T-helper 2 cell treated with Interferon-gamma antibody and Interleukin-4, amounts not matched to agents 100 ng/mL and 5 ng/mL, for 36 hours (primary cell): ENCODE results near the gene APOE. TPM values are rescaled to one million over a fixed set of nuclear protein-coding genes. Genes with fewer than 3 reads are reported as not detected.
"Not testable (repeated sequence)": the region's sequence is repeated elsewhere in the genome, so short reads cannot be mapped to it uniquely, and the experiment has no call there.

Source experiments
- intact Hi-C: fragments of 100-400 bp; cut with micrococcal nuclease; formaldehyde crosslinking; loops from one replicate; pipeline ENCODE4 v1.15.1; 2023
- total RNA-seq: library from RNA; stranded (reverse); gene quantifications from 2 replicates; pipeline ENCODE4 v1.2.3, GENCODE V29; 2022

APOE gene
- total RNA-seq, 1 donor from 2014 or later: 0.95 TPM

DNA sequence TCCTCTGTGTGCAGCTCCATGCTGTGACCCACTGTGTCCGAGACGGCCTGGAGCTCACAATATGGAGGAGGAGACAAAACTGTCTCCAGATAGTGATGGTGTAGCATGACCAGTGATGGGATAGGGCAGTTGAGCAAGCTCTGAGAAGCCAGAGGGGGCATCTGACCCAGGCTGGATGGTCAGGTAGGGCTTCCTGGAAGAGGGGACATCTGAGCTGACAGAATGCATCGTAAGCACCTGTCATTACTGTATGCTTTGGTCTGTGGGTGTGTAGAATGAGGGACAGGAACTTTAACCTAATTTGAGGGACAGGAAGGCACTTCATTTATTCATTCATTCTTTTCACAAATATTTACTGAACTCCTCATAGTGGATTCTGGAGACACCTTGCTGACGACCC lies 21.0 kb upstream of the APOE start:
- intact Hi-C loops: no loop called here

DNA sequence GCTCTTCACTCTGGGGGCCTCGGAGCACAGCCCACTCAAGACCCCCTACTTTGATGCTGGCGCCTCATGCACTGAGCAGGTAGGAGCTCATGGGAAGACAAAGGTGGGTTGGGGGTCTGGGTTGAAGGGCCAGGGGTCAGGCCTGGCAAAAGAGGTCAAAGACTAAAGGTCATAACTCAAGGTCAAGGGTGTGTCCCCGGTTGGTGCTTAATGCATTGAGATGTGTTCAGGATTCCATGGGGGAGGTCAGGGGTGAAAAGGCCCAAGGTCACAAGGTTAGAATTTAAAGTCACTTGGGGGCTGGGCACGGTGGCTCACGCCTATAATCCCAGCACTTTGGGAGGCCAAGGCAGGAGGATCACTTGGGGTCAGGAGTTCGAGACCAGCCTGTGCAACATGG lies 19.5 kb upstream of the APOE start:
- intact Hi-C loops: no loop called here

DNA sequence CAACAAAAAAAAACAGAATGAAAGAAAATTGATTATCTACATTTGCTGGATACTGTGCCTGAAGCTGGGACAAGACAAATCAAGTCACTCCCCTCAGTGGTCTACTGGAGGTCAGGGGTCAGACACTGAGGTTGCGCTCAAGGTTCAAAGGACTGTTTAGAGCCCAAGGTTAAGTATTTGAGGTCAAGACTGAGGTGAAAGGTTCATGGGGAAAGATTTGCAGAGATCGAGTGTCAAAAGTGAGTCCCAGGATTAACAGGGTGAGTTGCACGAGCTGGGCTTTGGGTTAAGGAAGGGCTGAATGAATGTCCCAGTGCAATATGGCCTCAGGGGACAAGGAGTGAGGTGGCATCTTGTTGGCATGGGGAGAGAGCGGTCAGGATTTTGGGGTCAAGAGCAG lies 17.9 kb upstream of the APOE start:
- intact Hi-C loops: no loop called here

DNA sequence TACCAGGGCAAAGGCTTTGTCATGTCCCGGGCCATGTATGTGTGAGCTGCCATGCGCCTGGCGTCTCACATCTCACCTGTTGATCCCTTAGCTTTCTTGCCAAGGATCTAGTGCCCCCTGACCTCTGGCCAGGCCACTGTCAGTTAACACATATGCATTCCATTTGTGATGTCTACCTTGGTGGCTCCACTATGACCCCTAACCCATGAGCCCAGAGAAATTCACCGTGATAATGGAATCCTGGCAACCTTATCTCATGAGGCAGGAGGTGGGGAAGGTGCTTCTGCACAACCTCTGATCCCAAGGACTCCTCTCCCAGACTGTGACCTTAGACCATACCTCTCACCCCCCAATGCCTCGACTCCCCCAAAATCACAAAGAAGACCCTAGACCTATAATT lies 17.3 kb upstream of the APOE start:
- intact Hi-C loops: not testable (repeated sequence)

DNA sequence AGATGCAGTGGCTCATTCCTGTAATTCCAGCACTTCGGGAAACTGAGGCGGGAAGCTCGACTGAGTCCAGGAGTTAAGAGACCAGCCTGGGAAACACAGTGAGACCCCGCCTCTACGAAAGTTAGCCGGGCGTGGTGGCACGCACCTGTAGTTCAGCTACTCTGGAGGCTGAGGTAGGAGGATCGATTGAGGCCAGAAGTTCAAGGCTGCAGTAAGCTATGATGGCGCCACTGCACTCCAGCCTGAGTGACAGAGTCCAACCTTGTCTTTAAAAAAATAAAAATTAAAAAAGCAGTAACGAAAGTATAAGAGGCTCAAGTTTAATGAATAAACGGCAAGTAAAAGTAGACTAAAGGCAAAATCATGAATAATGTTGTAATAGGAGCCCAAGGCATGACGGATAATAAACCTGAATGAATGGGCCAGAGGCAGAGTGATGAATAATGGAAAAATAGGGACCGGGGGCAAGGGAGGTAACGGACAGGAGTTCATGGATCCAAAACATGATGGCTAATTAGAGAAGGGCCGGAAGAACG lies 15.7 kb upstream of the APOE start:
- intact Hi-C loops: loop anchor here (1.0 to 10.0 kb wide), 8 partner anchors 43 to 1135 kb away; partner anchors contain the start of genes BLOC1S3, CLASRP, CLPTM1 and NECTIN2

DNA sequence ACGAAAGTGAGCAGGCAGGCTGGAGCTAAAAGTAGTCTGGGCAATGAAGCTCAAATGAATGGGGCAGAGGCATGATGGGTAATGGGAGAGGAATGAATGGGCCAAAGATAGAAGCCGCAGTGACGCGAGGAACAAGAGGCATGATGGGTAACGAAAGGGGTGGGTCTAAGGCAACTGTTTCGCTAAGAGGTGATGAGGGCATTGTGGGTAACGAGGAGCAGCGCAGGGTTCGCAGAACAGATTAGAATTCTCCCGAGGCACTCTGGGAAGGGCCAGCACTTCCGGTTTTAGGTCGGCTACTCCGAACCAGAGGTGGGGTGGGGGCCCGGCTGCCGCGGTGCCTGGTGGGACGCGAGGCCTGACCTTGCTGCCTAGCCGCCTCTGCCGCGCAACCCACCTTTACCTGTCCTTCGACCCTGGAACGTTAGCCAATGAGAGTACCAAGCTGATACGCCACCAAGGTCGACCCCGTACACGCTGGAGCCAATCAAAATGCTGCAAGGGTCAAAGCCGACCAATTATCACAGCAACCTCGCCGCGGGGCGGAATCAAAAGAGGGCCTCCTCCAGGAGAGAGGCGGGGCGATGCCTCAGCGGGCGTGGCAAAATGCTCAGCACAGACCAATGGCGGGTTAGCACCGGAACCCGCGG lies 15.1 kb upstream of the APOE start:
- intact Hi-C loops: loop anchor here (1.0 to 10.0 kb wide), 8 partner anchors 44 to 1136 kb away; partner anchors contain the start of genes BLOC1S3, CLASRP, CLPTM1 and NECTIN2

DNA sequence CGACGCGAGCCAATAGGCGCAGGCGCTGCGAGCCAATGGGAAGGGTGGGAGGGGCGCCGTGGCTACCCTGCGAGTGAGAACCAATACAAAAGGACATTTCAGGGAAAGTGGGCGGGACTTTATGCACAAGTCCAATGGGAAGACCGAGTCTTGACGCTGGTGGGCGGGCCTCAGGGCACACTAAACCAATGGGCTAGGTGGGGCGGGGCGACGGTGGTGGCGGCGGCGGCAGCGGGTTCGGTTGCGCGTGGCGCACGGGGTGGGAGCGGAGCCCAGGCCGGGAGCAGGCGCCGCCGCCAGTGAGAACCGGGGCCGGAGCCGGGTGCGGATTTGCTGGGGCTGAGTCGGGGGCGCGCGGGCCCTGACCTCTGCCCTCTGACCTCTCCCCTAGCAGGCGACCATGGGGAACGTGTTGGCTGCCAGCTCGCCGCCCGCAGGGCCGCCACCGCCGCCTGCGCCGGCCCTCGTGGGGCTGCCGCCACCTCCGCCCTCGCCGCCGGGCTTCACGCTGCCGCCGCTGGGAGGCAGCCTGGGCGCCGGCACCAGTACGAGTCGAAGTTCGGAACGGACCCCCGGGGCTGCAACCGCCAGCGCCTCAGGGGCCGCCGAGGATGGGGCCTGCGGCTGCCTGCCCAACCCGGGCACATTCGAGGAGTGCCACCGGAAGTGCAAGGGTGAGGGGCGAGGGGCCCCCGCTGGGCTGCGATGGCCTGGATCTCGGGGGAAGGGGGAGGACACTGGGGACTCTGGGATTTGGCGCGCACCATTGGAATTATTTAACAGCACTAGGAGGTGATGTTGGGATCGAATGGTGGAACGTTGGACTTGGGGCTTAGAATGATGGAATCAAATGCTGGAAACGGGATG lies 14.3 kb upstream of the APOE start, which contains the start of gene TOMM40:
TSS of gene TOMM40 (plus strand) at position 239 of the 867 bp plus-strand sequence. CDS start at position 401, 162 bp downstream.
- intact Hi-C loops: loop anchor here (2.0 to 10.0 kb wide), 3 partner anchors 44 to 1136 kb away; partner anchors contain the start of genes NECTIN2, PPP1R37 and SMG9

DNA sequence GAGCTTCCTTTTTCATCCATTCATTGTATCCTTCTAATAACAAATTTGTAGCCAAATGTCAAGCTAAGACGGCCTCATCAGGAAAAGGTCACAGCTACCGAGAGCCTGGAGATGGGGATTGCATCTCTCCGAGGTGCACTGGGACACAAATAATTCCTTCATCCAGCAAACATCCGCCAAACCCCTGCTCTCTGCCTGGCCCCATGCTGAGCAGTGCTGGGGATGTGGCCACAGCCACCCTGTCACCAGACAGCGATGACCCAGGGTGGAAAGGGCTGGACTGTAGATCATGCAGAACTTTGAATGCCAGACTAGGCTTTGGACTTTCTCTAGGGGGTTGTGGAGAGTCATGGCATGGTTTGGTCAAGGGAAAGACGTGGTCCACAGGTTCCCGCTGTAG lies 12.7 kb upstream of the APOE start:
- intact Hi-C loops: loop anchor here (10.0 kb wide), 2 partner anchors 202 to 1138 kb away; partner anchors contain the start of genes PPP1R37 and SMG9

DNA sequence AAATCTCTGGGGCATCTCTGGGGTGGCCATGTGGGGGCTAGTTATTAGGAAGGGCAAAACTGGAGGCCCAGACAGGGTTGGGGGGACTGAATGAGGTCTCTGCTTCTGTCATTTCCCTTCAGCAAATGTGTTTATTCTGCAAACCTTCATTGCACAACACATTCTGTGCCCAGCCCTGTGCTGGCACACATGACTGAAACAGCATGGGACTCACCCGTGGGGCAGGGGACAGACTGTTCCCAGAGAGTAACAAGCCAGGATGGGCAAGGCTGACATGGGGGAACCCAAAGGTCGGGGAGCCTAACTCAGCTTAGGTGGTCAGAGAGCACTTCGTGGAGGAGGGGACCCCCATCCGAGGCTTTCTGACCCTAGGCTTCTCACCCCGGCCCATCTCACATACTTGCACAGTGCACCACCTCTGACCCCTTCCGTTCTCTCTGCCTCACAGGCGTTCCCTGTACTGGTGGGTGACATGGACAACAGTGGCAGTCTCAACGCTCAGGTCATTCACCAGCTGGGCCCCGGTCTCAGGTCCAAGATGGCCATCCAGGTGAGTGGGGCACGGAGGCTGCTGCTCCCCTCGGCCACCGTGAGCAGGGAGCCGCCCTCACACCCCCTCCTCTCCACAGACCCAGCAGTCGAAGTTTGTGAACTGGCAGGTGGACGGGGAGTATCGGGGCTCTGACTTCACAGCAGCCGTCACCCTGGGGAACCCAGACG lies 12.1 kb upstream of the APOE start:
- intact Hi-C loops: loop anchor here (10.0 kb wide), 2 partner anchors 201 to 1139 kb away; partner anchors contain the start of genes PPP1R37 and SMG9

DNA sequence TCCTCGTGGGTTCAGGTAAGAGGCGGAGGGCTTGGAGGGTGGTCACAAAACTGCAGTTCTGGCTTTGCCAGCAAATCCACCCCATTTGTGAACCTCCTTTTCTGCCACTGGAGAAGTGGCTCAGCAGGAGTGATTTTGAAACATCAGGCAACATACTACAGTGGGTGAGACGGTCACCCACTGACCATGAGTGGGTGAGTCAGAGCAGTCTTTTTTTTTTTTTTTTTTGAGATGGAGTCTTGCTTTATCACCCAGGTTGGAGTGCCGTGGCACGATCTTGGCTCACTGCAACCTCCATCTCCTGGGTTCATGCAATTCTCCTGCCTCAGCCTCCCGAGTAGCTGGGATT lies 11.6 kb upstream of the APOE start:
- intact Hi-C loops: loop anchor here (10.0 kb wide), 2 partner anchors 201 to 1139 kb away; partner anchors contain the start of genes PPP1R37 and SMG9

DNA sequence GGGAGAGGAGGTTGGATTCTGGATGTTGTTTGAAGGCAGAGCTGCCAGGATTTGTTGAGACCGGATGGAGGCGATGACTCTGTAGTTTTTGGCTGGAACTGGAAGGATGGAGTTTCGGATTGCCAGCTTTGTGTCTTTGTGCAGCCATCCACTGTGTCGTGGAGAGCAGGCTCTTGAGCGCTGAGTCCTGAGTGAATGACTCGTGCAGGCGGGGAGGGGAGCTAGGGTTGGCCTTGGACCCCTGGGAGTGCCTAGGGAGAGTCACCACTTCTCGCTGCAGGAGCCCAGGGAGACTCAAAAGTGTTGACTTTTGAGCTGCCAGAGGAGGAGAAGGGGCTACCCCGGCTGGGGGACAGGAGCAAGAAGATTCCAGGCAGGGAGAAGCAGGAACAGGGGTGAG lies 10.7 kb upstream of the APOE start:
- intact Hi-C loops: loop anchor here (10.0 kb wide), 2 partner anchors 200 to 1140 kb away; partner anchors contain the start of genes PPP1R37 and SMG9

DNA sequence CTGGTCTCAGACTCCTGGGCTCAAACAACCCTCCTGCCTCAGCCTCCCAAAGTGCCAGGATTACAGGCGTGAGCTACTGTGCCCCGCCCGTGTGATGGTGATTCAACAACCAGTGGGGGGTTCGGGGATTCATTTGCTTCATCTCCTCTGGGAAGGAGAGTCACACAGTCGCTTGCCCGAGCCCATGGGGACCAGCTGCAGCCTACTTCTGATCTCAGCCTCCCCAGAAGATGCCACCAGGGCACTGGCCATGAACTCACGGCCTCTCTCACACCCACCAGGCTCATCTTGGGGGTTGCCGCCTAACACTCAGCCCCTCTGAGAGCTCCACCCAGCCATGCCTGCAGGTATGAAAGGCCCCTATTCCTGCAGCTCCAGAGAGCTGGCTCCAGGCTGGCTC lies 7.8 kb upstream of the APOE start:
- intact Hi-C loops: loop anchor here (10.0 kb wide), 2 partner anchors 197 to 1143 kb away; partner anchors contain the start of genes PPP1R37 and SMG9

DNA sequence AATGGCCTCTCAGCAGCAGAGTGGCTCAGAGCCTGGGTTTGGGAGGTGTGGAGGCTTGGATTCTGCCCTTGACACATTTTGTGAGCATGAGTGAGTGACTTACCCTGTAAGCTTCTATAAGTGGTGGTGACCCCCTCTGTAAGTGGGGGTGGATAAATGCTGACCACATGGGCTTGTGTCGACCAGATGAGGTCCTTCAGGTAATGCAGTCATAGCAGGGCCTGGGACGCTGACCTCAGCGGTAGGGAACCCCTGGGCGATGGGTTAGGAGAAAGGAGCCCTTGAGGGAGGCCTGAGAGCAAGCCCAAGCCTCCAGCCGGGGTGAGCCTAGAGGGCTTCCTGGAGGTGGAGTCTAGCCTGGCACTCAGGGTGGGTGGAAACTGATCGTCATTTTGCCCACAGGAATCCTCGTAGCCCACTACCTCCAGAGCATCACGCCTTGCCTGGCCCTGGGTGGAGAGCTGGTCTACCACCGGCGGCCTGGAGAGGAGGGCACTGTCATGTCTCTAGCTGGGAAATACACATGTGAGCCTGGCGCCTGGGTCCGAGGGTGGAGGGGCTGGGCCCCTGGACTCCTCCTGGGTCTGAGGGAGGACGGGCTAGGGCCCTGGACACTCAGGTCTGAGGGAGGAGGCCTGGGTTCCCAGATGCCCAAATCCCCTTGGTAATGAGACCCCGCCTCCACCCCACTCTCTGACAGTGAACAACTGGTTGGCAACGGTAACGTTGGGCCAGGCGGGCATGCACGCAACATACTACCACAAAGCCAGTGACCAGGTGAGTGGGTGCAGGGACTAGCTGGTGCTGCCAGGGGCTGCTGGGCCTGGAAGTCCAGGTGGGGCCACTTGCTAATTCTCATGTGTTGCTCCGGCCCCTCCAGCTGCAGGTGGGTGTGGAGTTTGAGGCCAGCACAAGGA lies 5.0 kb upstream of the APOE start:
- intact Hi-C loops: no loop called here

DNA sequence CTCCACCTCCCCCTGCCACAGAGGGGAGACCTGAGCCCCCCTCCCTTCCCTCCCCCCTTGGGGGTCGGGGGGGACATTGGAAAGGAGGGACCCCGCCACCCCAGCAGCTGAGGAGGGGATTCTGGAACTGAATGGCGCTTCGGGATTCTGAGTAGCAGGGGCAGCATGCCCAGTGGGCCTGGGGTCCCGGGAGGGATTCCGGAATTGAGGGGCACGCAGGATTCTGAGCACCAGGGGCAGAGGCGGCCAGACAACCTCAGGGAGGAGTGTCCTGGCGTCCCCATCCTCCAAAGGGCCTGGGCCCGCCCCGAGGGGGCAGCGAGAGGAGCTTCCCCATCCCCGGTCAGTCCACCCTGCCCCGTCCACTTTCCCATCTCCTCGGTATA lies 2.4 kb upstream of the APOE start:
- intact Hi-C loops: loop anchor here (1.0 kb wide), 1 partner anchor 48 kb away; no protein-coding TSS in a partner anchor

DNA sequence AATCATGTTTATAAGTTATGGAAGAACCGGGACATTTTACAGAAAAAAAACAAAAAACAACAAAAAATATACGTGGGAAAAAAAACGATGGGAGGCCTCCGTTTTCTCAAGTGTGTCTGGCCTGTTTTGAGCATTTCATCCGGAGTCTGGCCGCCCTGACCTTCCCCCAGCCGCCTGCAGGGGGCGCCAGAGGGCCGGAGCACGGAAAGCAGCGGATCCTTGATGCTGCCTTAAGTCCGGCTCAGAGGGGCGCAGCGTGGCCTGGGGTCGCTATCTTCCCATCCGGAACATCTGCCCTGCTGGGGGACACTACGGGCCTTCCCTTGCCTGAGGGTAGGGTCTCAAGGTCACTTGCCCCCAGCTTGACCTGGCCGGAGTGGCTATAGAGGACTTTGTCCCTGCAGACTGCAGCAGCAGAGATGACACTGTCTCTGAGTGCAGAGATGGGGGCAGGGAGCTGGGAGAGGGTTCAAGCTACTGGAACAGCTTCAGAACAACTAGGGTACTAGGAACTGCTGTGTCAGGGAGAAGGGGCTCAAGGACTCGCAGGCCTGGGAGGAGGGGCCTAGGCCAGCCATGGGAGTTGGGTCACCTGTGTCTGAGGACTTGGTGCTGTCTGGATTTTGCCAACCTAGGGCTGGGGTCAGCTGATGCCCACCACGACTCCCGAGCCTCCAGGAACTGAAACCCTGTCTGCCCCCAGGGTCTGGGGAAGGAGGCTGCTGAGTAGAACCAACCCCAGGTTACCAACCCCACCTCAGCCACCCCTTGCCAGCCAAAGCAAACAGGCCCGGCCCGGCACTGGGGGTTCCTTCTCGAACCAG lies 1.8 kb upstream of the APOE start:
- intact Hi-C loops: loop anchor here (1.0 kb wide), 1 partner anchor 47 kb away; no protein-coding TSS in a partner anchor

DNA sequence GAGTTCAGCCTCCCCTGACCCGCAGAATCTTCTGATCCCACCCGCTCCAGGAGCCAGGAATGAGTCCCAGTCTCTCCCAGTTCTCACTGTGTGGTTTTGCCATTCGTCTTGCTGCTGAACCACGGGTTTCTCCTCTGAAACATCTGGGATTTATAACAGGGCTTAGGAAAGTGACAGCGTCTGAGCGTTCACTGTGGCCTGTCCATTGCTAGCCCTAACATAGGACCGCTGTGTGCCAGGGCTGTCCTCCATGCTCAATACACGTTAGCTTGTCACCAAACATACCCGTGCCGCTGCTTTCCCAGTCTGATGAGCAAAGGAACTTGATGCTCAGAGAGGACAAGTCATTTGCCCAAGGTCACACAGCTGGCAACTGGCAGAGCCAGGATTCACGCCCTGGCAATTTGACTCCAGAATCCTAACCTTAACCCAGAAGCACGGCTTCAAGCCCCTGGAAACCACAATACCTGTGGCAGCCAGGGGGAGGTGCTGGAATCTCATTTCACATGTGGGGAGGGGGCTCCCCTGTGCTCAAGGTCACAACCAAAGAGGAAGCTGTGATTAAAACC lies 1.1 kb upstream of the APOE start:
- intact Hi-C loops: no loop called here

DNA sequence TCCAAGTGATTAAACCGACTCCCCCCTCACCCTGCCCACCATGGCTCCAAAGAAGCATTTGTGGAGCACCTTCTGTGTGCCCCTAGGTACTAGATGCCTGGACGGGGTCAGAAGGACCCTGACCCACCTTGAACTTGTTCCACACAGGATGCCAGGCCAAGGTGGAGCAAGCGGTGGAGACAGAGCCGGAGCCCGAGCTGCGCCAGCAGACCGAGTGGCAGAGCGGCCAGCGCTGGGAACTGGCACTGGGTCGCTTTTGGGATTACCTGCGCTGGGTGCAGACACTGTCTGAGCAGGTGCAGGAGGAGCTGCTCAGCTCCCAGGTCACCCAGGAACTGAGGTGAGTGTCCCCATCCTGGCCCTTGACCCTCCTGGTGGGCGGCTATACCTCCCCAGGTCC lies 2.0 kb downstream of the APOE start:
- intact Hi-C loops: no loop called here

DNA sequence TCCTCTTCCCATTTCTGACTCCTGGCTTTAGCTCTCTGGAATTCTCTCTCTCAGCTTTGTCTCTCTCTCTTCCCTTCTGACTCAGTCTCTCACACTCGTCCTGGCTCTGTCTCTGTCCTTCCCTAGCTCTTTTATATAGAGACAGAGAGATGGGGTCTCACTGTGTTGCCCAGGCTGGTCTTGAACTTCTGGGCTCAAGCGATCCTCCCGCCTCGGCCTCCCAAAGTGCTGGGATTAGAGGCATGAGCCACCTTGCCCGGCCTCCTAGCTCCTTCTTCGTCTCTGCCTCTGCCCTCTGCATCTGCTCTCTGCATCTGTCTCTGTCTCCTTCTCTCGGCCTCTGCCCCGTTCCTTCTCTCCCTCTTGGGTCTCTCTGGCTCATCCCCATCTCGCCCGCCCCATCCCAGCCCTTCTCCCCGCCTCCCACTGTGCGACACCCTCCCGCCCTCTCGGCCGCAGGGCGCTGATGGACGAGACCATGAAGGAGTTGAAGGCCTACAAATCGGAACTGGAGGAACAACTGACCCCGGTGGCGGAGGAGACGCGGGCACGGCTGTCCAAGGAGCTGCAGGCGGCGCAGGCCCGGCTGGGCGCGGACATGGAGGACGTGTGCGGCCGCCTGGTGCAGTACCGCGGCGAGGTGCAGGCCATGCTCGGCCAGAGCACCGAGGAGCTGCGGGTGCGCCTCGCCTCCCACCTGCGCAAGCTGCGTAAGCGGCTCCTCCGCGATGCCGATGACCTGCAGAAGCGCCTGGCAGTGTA lies 2.7 kb downstream of the APOE start:
- intact Hi-C loops: no loop called here
